ENCODE data around the gene GSN. TPM values are rescaled to one million over a fixed set of nuclear protein-coding genes. Genes with fewer than 3 reads are reported as not detected.

GSN gene
- total and polyA plus RNA-seq, 10 of the 15 experiments (the other 5 are each of a cell fraction or from before 2014, with no cell fraction given) = 0.66 to 9.2 (median 6.2) TPM

DNA sequence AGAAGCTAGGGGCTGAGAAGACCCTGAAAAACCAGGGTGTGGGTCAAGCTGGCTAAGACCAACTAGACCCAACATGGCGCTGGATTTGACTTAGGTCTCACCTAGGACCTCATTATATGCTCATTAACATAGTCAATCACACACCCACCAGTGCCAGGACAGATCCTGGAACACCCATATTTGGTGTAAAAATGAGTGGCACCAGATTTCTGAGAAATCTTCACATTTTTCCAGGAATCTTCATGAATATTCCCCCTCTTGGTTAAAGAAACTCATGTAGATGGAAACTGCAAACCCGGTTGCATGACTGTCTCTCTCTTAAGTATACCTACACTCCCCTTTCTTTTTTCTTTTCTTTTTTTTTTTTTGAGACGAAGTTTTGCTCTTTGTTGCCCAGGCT lies 48.4 kb upstream of the GSN start (continued):
- TF ChIP-seq, protein P1, sequence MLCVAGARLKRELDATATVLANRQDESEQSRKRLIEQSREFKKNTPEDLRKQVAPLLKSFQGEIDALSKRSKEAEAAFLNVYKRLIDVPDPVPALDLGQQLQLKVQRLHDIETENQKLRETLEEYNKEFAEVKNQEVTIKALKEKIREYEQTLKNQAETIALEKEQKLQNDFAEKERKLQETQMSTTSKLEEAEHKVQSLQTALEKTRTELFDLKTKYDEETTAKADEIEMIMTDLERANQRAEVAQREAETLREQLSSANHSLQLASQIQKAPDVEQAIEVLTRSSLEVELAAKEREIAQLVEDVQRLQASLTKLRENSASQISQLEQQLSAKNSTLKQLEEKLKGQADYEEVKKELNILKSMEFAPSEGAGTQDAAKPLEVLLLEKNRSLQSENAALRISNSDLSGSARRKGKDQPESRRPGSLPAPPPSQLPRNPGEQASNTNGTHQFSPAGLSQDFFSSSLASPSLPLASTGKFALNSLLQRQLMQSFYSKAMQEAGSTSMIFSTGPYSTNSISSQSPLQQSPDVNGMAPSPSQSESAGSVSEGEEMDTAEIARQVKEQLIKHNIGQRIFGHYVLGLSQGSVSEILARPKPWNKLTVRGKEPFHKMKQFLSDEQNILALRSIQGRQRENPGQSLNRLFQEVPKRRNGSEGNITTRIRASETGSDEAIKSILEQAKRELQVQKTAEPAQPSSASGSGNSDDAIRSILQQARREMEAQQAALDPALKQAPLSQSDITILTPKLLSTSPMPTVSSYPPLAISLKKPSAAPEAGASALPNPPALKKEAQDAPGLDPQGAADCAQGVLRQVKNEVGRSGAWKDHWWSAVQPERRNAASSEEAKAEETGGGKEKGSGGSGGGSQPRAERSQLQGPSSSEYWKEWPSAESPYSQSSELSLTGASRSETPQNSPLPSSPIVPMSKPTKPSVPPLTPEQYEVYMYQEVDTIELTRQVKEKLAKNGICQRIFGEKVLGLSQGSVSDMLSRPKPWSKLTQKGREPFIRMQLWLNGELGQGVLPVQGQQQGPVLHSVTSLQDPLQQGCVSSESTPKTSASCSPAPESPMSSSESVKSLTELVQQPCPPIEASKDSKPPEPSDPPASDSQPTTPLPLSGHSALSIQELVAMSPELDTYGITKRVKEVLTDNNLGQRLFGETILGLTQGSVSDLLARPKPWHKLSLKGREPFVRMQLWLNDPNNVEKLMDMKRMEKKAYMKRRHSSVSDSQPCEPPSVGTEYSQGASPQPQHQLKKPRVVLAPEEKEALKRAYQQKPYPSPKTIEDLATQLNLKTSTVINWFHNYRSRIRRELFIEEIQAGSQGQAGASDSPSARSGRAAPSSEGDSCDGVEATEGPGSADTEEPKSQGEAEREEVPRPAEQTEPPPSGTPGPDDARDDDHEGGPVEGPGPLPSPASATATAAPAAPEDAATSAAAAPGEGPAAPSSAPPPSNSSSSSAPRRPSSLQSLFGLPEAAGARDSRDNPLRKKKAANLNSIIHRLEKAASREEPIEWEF (IDR thresholded peaks at IDR 0.05; ENCODE audit: insufficient replicate concordance, low read depth, low read length) = no peak
- TF ChIP-seq FOXK2 (IDR thresholded peaks at IDR 0.05) = no peak

DNA sequence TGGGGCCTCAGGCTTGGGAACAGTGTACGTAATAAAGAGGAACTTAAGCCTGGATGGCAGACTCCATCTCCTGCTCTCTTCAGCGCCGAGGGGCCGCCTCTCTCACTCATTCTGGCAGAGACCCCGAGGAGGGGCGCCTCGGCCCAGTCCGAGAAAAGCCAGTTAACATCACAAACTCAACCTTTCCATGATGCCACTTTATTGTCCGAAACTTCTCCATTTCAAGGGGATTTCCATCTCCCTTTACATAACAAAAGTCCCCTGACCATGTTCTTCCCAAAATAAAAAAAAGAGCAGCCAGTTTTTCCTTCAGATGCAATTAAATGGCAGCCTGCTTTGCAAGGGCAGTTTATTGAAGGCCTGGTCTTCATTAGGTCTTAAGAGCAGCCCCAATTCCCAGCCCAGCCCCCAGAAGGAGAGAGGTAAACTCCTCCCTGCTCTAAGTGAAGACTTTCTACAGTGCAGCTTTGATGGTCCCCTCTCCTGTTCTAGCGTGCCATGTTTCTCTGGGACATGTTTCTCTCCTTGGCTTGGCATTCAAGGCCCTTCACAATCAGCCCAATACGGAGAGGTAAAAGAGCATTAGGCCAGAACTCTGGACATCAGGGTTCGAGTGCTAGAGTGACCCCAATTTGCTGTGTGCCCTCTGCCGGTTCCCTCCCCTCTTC lies 46.8 kb upstream of the GSN start:
- in situ Hi-C loops (cut with MboI) = no loop called here

More for the DNA sequence above, 46.8 kb upstream of the GSN start:
- FAIRE-seq = no peak
- no peak for DNase-seq (ENCODE audit: low read depth, low spot score)
- CTCF ChIA-PET = interaction anchor here (0.6 to 4.4 kb wide), 5 partner anchors 9 to 179 kb away, joined by 3 to 32 read pairs (median 5); no protein-coding TSS in a partner anchor
- intact Hi-C loops (cut with micrococcal nuclease; ENCODE audit: unreplicated experiment) = no loop called here
- no TSS peak for BruUV-seq (replicated peaks)
- Histone ChIP-seq H3K9me3 (replicated peaks; ENCODE audit: control insufficient read depth, insufficient read depth, low read length) (no peaks in the 10 kb centered on the region), H4K20me1 (ENCODE audit: control insufficient read depth, insufficient read depth) (no peaks in the 10 kb centered on the region), H3K27ac (ENCODE audit: control insufficient read depth, insufficient read depth) (no peak overlapping the region), H3K4me1 (ENCODE audit: control insufficient read depth, insufficient read depth, low read length) (peaks cover 10% of the 10 kb centered on the region), H2AFZ (ENCODE audit: control insufficient read depth, low read depth, low read length) (no peak overlapping the region), H3K4me2 (ENCODE audit: control insufficient read depth, insufficient read depth) (no peak overlapping the region), H3K79me2 (ENCODE audit: control insufficient read depth, insufficient read depth, low read length) (no peaks in the 10 kb centered on the region), H3K4me3 (no peak overlapping the region), H3K9ac (ENCODE audit: control insufficient read depth, insufficient read depth, low read length) (no peak overlapping the region), H3K36me3 (ENCODE audit: control insufficient read depth in 2 of 2, insufficient read depth in 2 of 2, low read length in 1 of 2) (no peaks in the 10 kb centered on the region), H3K27me3 (replicated peaks in 1 of 2; ENCODE audit: control insufficient read depth in 2 of 2, insufficient read depth in 2 of 2, low read length in 1 of 2) (no peaks in the 10 kb centered on the region)
- SMC1A ChIA-PET (ENCODE audit: uncharacterized antibody, unreplicated experiment) = interaction anchor here (0.7 to 2.1 kb wide), 4 partner anchors 8 to 70 kb away, joined by 3 to 5 read pairs (median 4); no protein-coding TSS in a partner anchor
- no peak for TF ChIP-seq CHD4 (IDR thresholded peaks at IDR 0.05)
- TF ChIP-seq SREBF1 (IDR thresholded peaks at IDR 0.05; ENCODE audit: low read length) = no peak
- TF ChIP-seq, protein P2, sequence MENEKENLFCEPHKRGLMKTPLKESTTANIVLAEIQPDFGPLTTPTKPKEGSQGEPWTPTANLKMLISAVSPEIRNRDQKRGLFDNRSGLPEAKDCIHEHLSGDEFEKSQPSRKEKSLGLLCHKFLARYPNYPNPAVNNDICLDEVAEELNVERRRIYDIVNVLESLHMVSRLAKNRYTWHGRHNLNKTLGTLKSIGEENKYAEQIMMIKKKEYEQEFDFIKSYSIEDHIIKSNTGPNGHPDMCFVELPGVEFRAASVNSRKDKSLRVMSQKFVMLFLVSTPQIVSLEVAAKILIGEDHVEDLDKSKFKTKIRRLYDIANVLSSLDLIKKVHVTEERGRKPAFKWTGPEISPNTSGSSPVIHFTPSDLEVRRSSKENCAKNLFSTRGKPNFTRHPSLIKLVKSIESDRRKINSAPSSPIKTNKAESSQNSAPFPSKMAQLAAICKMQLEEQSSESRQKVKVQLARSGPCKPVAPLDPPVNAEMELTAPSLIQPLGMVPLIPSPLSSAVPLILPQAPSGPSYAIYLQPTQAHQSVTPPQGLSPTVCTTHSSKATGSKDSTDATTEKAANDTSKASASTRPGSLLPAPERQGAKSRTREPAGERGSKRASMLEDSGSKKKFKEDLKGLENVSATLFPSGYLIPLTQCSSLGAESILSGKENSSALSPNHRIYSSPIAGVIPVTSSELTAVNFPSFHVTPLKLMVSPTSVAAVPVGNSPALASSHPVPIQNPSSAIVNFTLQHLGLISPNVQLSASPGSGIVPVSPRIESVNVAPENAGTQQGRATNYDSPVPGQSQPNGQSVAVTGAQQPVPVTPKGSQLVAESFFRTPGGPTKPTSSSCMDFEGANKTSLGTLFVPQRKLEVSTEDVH (IDR thresholded peaks at IDR 0.05; ENCODE audit: low read depth, partially characterized antibody) = no peak
- TF ChIP-seq, protein P3, sequence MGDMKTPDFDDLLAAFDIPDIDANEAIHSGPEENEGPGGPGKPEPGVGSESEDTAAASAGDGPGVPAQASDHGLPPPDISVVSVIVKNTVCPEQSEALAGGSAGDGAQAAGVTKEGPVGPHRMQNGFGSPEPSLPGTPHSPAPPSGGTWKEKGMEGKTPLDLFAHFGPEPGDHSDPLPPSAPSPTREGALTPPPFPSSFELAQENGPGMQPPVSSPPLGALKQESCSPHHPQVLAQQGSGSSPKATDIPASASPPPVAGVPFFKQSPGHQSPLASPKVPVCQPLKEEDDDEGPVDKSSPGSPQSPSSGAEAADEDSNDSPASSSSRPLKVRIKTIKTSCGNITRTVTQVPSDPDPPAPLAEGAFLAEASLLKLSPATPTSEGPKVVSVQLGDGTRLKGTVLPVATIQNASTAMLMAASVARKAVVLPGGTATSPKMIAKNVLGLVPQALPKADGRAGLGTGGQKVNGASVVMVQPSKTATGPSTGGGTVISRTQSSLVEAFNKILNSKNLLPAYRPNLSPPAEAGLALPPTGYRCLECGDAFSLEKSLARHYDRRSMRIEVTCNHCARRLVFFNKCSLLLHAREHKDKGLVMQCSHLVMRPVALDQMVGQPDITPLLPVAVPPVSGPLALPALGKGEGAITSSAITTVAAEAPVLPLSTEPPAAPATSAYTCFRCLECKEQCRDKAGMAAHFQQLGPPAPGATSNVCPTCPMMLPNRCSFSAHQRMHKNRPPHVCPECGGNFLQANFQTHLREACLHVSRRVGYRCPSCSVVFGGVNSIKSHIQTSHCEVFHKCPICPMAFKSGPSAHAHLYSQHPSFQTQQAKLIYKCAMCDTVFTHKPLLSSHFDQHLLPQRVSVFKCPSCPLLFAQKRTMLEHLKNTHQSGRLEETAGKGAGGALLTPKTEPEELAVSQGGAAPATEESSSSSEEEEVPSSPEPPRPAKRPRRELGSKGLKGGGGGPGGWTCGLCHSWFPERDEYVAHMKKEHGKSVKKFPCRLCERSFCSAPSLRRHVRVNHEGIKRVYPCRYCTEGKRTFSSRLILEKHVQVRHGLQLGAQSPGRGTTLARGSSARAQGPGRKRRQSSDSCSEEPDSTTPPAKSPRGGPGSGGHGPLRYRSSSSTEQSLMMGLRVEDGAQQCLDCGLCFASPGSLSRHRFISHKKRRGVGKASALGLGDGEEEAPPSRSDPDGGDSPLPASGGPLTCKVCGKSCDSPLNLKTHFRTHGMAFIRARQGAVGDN (IDR thresholded peaks at IDR 0.05) = no peak
- TF ChIP-seq, protein P4, sequence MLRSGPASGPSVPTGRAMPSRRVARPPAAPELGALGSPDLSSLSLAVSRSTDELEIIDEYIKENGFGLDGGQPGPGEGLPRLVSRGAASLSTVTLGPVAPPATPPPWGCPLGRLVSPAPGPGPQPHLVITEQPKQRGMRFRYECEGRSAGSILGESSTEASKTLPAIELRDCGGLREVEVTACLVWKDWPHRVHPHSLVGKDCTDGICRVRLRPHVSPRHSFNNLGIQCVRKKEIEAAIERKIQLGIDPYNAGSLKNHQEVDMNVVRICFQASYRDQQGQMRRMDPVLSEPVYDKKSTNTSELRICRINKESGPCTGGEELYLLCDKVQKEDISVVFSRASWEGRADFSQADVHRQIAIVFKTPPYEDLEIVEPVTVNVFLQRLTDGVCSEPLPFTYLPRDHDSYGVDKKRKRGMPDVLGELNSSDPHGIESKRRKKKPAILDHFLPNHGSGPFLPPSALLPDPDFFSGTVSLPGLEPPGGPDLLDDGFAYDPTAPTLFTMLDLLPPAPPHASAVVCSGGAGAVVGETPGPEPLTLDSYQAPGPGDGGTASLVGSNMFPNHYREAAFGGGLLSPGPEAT (IDR thresholded peaks at IDR 0.05; ENCODE audit: low read depth) = peak; percentile 15; the same call in 1 of the 2 replicates
- POLR2A ChIA-PET = no interaction called here
- no peak for ATAC-seq
- RAD21 ChIA-PET (ENCODE audit: unreplicated experiment) = no interaction called here
- WGBS (ENCODE audit: insufficient coverage, insufficient replicate concordance, low lambda C conversion rate, missing lambda C conversion rate) = 89% methylated on average over 13 of the region's 13 CpGs
